Glutamatergic neuron (in vitro differentiated cells): ENCODE data around the gene STAP2. TPM values are rescaled to one million over a fixed set of nuclear protein-coding genes. Genes with fewer than 3 reads are reported as not detected.

Experiments used
- DNase-seq: peaks from one replicate; pipeline ENCODE4 v3.0.0; 2022
- H3K27ac Mint-ChIP-seq: one replicate; pipeline ENCODE4 v1.8.0; 2020; ENCODE audit warnings: mild to moderate bottlenecking, mixed read lengths, inconsistent platforms; ENCODE audit not compliant: unreplicated experiment
- H3K27me3 Mint-ChIP-seq: one replicate; pipeline ENCODE4 v1.8.0; 2020; ENCODE audit warnings: mild to moderate bottlenecking, moderate library complexity, mixed read lengths, inconsistent platforms; ENCODE audit not compliant: unreplicated experiment
- H3K36me3 Mint-ChIP-seq: one replicate; pipeline ENCODE4 v1.8.0; 2020; ENCODE audit warnings: mild to moderate bottlenecking, mixed read lengths, inconsistent platforms; ENCODE audit not compliant: unreplicated experiment
- H3K4me1 Mint-ChIP-seq: one replicate; pipeline ENCODE4 v1.8.0; 2020; ENCODE audit warnings: mild to moderate bottlenecking, low read depth, mixed read lengths, inconsistent platforms; ENCODE audit not compliant: unreplicated experiment
- H3K4me3 Mint-ChIP-seq: one replicate; pipeline ENCODE4 v1.8.0; 2020; ENCODE audit warnings: mild to moderate bottlenecking, mixed read lengths, inconsistent platforms; ENCODE audit not compliant: unreplicated experiment
- H3K9me3 Mint-ChIP-seq: one replicate; pipeline ENCODE4 v1.8.0; 2020; ENCODE audit warnings: mild to moderate bottlenecking, moderate library complexity, mixed read lengths, inconsistent platforms; ENCODE audit not compliant: unreplicated experiment
- total RNA-seq: library from RNA; stranded (reverse); fragmentation: NEBNext Ultra II Directional; extraction: Animal tissue kit (Norgen Biotek cat#: 25700); gene quantifications from one replicate; pipeline ENCODE4 v1.2.1, GENCODE V29; 2021; ENCODE audit not compliant: unreplicated experiment
- TF ChIP-seq, protein P1 (sequence below): fragments of 200-600 bp; sonication (generic); IDR thresholded peaks from one replicate; pipeline ENCODE4 v1.5.0; 2021; ENCODE audit not compliant: partially characterized antibody, unreplicated experiment

The STAP2 gene
- total RNA-seq, 1 donor from 2014 or later, result 18.1 TPM

DNA sequence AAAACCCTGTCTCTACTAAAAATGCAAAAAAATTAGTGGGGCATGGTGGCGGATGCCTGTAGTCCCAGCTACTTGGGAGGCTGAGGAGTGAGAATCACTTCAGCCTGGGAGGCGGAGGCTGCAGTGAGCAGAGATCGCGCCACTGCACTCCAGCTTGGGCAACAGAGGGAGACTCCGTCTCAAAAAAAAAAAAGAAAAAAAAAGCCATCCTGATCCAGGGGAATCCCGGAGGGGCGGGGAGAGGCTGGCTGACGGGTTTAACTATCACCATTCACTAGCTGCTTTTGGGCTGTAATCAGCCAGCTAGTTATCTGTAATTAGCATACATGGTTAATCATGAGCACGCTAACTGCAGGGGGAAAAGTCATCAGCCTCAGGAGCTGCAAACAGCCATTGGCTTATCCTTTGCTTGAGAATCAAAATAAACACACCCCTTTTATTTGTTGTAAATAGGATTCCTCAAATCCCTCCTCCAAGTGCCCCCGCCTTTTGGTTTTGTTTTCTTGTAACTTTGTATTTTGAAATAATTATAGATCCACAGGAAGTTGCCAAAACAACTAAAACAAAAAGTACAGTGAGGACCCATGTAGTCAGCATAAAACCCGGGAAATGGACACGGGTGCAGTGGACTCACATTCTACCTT, 24.7 kb downstream of the STAP2 start:
- Mint-ChIP-seq H3K36me3 (peaks cover 12% of the 10 kb centered on the region), H3K27me3 (peaks cover 2% of the 10 kb centered on the region), H3K27ac (no peak overlapping the region), H3K4me1 (no peaks in the 10 kb centered on the region), H3K4me3 (no peak overlapping the region), H3K9me3 (peaks cover 3% of the 10 kb centered on the region)
- TF ChIP-seq, protein P1, sequence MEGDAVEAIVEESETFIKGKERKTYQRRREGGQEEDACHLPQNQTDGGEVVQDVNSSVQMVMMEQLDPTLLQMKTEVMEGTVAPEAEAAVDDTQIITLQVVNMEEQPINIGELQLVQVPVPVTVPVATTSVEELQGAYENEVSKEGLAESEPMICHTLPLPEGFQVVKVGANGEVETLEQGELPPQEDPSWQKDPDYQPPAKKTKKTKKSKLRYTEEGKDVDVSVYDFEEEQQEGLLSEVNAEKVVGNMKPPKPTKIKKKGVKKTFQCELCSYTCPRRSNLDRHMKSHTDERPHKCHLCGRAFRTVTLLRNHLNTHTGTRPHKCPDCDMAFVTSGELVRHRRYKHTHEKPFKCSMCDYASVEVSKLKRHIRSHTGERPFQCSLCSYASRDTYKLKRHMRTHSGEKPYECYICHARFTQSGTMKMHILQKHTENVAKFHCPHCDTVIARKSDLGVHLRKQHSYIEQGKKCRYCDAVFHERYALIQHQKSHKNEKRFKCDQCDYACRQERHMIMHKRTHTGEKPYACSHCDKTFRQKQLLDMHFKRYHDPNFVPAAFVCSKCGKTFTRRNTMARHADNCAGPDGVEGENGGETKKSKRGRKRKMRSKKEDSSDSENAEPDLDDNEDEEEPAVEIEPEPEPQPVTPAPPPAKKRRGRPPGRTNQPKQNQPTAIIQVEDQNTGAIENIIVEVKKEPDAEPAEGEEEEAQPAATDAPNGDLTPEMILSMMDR, result no peak
- no peak for DNase-seq

DNA sequence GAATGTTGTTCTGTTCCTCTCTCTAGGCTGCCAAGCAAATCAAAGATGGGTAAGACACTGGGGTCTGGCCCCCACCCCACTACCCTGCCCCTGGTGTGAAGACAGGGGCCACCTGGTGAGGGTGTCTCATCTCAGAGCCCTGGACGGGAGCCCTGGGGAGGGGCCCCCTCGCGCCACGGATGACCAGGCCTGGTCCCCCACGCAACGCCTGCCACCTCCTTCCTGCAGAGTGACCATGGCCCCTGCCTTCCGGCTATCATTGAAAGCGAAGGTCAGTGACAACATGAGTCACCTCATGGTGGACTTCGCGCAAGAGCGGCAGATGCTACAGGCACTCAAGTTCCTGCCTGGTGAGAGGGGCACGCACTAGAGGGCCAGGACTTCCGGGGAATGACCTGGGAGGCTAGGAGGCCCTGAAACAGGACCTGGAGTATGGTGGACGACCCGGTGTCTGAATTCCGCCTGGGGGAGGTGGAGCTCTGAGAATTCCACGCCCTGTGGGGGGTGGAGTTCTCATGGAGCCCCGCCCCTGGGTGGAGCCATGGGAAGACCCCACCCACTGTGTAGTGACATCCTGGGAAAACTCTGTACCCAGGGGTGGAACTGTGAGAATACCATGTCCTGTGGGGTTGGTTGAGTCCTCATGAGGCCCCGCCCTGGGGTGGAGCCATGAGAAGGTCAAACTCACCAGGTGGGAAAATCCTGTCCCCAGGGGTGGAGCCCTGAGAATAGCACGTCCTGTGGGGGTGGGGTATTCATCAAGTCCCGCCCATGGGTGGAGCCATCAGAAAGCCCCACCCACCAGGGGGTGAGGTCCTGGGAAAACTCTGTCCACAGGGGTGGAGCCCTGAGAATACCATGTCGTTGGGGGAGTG, 28.1 kb downstream of the STAP2 start:
- H3K4me1 Mint-ChIP-seq, result peaks cover 2% of the 10 kb centered on the region
- H3K27me3 Mint-ChIP-seq, result peaks cover 7% of the 10 kb centered on the region
- no peak overlapping the region for H3K4me3 Mint-ChIP-seq
- peaks cover 1% of the 10 kb centered on the region for H3K9me3 Mint-ChIP-seq
- DNase-seq, result no peak
- TF ChIP-seq, protein P1, result no peak
- no peak overlapping the region for H3K27ac Mint-ChIP-seq
- H3K36me3 Mint-ChIP-seq, result no peaks in the 10 kb centered on the region

DNA sequence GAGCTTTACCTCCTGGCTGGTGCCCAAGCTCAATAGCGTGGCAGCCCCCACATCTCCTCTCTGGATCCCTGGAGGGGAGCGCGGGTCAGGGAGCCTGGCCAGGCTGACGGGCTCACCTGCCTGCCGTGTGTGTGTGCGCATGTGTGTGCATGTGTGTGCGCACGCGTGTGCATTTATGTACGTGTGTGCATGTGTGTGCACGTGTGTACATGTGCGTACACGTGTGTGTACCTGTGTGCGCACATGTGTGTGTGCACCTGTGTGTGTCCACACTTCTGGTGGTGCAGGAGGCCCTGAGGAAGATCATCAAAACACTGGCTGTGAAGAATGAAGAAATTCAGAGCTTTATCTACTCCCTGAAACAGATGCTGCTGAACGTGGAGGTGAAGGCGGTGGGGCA, 33.0 kb downstream of the STAP2 start:
- H3K4me3 Mint-ChIP-seq, result peak overlapping the region; percentile 65
- no peaks in the 10 kb centered on the region for H3K36me3 Mint-ChIP-seq
- H3K27ac Mint-ChIP-seq, result peak overlapping the region; percentile 43
- H3K27me3 Mint-ChIP-seq, result peaks cover 12% of the 10 kb centered on the region
- DNase-seq, result no peak
- peaks cover 7% of the 10 kb centered on the region for H3K9me3 Mint-ChIP-seq
- TF ChIP-seq, protein P1, result no peak
- H3K4me1 Mint-ChIP-seq, result peaks cover 7% of the 10 kb centered on the region

DNA sequence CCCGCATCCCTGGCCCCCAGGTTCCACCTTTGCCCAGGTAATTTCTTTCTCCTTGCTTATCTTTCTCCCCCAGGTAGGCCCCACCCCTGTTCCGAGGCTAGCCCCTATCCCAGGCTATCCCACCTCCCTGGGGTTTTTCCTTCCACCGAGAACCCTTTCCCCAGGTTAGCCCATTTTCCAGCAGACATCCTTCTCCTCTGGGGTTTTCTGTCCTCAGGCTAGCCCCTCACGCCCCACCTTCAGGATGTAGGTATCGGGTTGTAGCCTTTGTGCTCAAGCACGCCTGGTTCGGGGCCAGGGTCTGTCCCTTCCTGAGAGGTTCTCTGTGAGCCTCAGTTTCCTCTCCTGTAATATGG, 33.4 kb downstream of the STAP2 start:
- H3K27me3 Mint-ChIP-seq, result peaks cover 12% of the 10 kb centered on the region
- H3K36me3 Mint-ChIP-seq, result no peaks in the 10 kb centered on the region
- H3K9me3 Mint-ChIP-seq, result peaks cover 8% of the 10 kb centered on the region
- TF ChIP-seq, protein P1, result no peak
- H3K4me1 Mint-ChIP-seq, result peaks cover 7% of the 10 kb centered on the region
- peak overlapping the region; percentile 65 for H3K4me3 Mint-ChIP-seq
- peak overlapping the region; percentile 43 for H3K27ac Mint-ChIP-seq
- no peak for DNase-seq
